ENCODE data around the gene ZBBX. TPM values are rescaled to one million over a fixed set of nuclear protein-coding genes. Genes with fewer than 3 reads are reported as not detected.

Gene ZBBX
- polyA plus RNA-seq, 1 of the 3 experiments (the other 2 are of a cell fraction), result 0.18 TPM

- Histone ChIP-seq H3K27me3 (ENCODE audit: insufficient read depth) (no peaks in the 10 kb centered on the region), H3K4me1 (ENCODE audit: control insufficient read depth in 1 of 2, insufficient read depth in 2 of 2, low read depth in 1 of 2, low read length in 1 of 2) (no peaks in the 10 kb centered on the region; a peak in 1 of 4 replicates), H3K79me2 (ENCODE audit: insufficient read depth) (no peaks in the 10 kb centered on the region), H3K27ac (ENCODE audit: low read depth in 2 of 2, low read length in 1 of 2) (peak overlapping the region in 1 of 2 experiments; percentile 56; a peak in 1 of 4 replicates), H3K36me3 (replicated peaks in 1 of 2; ENCODE audit: control insufficient read depth in 1 of 2, insufficient read depth in 2 of 2, low read length in 1 of 2) (no peaks in the 10 kb centered on the region), H4K20me1 (ENCODE audit: insufficient read depth) (no peaks in the 10 kb centered on the region), H3K4me3 (ENCODE audit: low read depth in 2 of 2, low read length in 1 of 2) (no peak overlapping the region), H3K4me2 (no peak overlapping the region; the same call in 1 of the 2 replicates), H3F3A (replicated peaks; ENCODE audit: insufficient read depth) (peaks cover 9% of the 10 kb centered on the region), H3K9me3 (no peaks in the 10 kb centered on the region), H2AFZ (ENCODE audit: low read depth) (peak overlapping the region; percentile 46), H3K9me2 (no peaks in the 10 kb centered on the region), H3K9ac (no peak overlapping the region)
- ChIA-PET CTCF (no interaction called here), POLR2A (no interaction called here)
- 4% methylated on average over 3 of the region's 3 CpGs for WGBS (ENCODE audit: low lambda C conversion rate)
- DNase-seq, result no peak
- TF ChIP-seq FOXM1 (IDR thresholded peaks at IDR 0.05; ENCODE audit: low read depth) (peak; percentile 47; the same call in 1 of the 2 replicates), SIN3A (IDR thresholded peaks at IDR 0.05; ENCODE audit: borderline replicate concordance, low read depth, low read length) (no peak), CTCF (IDR thresholded peaks at IDR 0.05) (no peak), MXI1 (IDR thresholded peaks at IDR 0.05; ENCODE audit: low read depth, low read length) (no peak), IRF3 (IDR thresholded peaks at IDR 0.05; ENCODE audit: low read depth, low read length) (no peak), RCOR1 (IDR thresholded peaks at IDR 0.05; ENCODE audit: low read length) (no peak), RFX5 (IDR thresholded peaks at IDR 0.05; ENCODE audit: low read length) (no peak), TEAD4 (IDR thresholded peaks at IDR 0.05; ENCODE audit: borderline replicate concordance, insufficient read depth) (peak; percentile 68; the same call in 1 of the 2 replicates), USF1 (IDR thresholded peaks at IDR 0.05; ENCODE audit: borderline replicate concordance, low read depth) (no peak), POLR2AphosphoS5 (IDR thresholded peaks at IDR 0.05; ENCODE audit: low read depth, low read length) (peak; percentile 44; the same call in 1 of the 2 replicates), MEF2A (IDR thresholded peaks at IDR 0.05; ENCODE audit: borderline replicate concordance, low read depth) (peak; percentile 31; the same call in 1 of the 2 replicates), FOXJ3 (CRISPR knock-in tag; IDR thresholded peaks at IDR 0.05) (no peak), TCF12 (IDR thresholded peaks at IDR 0.05) (peak; percentile 93), MAX (IDR thresholded peaks at IDR 0.05; ENCODE audit: low read depth) (peak; percentile 62; the same call in 1 of the 2 replicates), USF2 (IDR thresholded peaks at IDR 0.05; ENCODE audit: borderline replicate concordance, low read depth, low read length) (no peak), ELF1 (IDR thresholded peaks at IDR 0.05) (no peak), PBX3 (IDR thresholded peaks at IDR 0.05) (peak; percentile 70), JUND (IDR thresholded peaks at IDR 0.05) (peak; percentile 91), NRF1 (IDR thresholded peaks at IDR 0.05; ENCODE audit: low read depth, low read length) (no peak), CHD2 (IDR thresholded peaks at IDR 0.05; ENCODE audit: low read length, partially characterized antibody) (no peak), FOSL2 (IDR thresholded peaks at IDR 0.05; ENCODE audit: borderline replicate concordance, low read depth) (peak; percentile 95), REST (IDR thresholded peaks at IDR 0.05; ENCODE audit: low read depth, low read length) (no peak), YY1 (IDR thresholded peaks at IDR 0.05; ENCODE audit: low read depth) (no peak; the same call in 1 of the 2 replicates)
Measured at GRCh38 chr3:167228135-167228534, 152.0 kb downstream of the ZBBX start.
